Panc1 (cell line): ENCODE data around the gene SF3A2. TPM values are rescaled to one million over a fixed set of nuclear protein-coding genes. Genes with fewer than 3 reads are reported as not detected.

Experiments
- ATAC-seq: fragments of 200-7000 bp; cut with Tn5 transposase; 2 replicates; pipeline ENCODE4 v1.9.1; 2020; ENCODE audit warnings: mild to moderate bottlenecking, moderate library complexity
- BruUV-seq: library from RNA; stranded (reverse); fragments of 400-500 nt; replicated peaks from 2 replicates; lab custom pipeline; 2021; lab: Mats Ljungman, UMichigan
- CTCF ChIA-PET: fragments of 300-600 bp; sonication (Branson Sonifier 250); formaldehyde crosslinking; loops from one replicate; lab custom pipeline; 2022; ENCODE audit warnings: antibody characterized with exemption; lab: Charles Lee
- POLR2A ChIA-PET: fragments of 300-600 bp; sonication (Branson Sonifier 250); formaldehyde crosslinking; loops from one replicate; lab custom pipeline; 2022; ENCODE audit warnings: antibody characterized with exemption; lab: Charles Lee
- DNase-seq: peaks from one replicate; pipeline ENCODE4 v3.0.0-alpha.2; 2010; ENCODE audit warnings: low read depth, low spot score
- H3K27ac ChIP-seq: 2 replicates; pipeline ENCODE4 v1.5.1; 2011; ENCODE audit warnings: mild to moderate bottlenecking, low read length, inconsistent platforms
- H3K27me3 ChIP-seq: fragments of 200-500 bp; sonication (Bioruptor generic); 2 replicates; pipeline ENCODE4 v1.6.0; 2014; ENCODE audit warnings: low read length, inconsistent platforms; ENCODE audit not compliant: control insufficient read depth, insufficient read depth
- H3K36me3 ChIP-seq: fragments of 200-500 bp; sonication (Bioruptor generic); 2 replicates; pipeline ENCODE4 v1.5.1; 2014; ENCODE audit warnings: inconsistent platforms, mild to moderate bottlenecking, low read length, moderate library complexity; ENCODE audit not compliant: control insufficient read depth, insufficient read depth
- H3K4me1 ChIP-seq: 2 replicates; pipeline ENCODE4 v1.5.1; 2011; ENCODE audit warnings: inconsistent platforms, mild to moderate bottlenecking, low read length, moderate library complexity; ENCODE audit not compliant: control insufficient read depth, insufficient read depth
- H3K4me3 ChIP-seq, 2 experiments: 2 replicates each; pipeline ENCODE4 v1.5.1; 2011 to 2012; ENCODE audit warnings: low read depth in 2 of 2, low read length in 2 of 2, mild to moderate bottlenecking in 2 of 2, inconsistent platforms in 1 of 2, moderate library complexity in 1 of 2
- H3K9me3 ChIP-seq: fragments of 200-500 bp; sonication (Bioruptor generic); 2 replicates; pipeline ENCODE4 v1.5.1; 2014; ENCODE audit warnings: low read depth, mild to moderate bottlenecking, inconsistent platforms, low read length, moderate library complexity; ENCODE audit not compliant: control insufficient read depth, insufficient read depth
- POLR2AphosphoS5 ChIP-seq: IDR thresholded peaks from 2 replicates; pipeline ENCODE4 v1.6.1; 2012; ENCODE audit warnings: mild to moderate bottlenecking, low read depth, low read length, moderate library complexity
- REST ChIP-seq, 2 experiments: IDR thresholded peaks; 2 replicates each; pipeline ENCODE4 v1.6.1; 2011 to 2012; ENCODE audit warnings: low read depth in 2 of 2, control low read depth in 1 of 2, low read length in 1 of 2, mild to moderate bottlenecking in 1 of 2, moderate library complexity in 1 of 2; ENCODE audit not compliant: insufficient read depth in 1 of 2
- SIN3A ChIP-seq: IDR thresholded peaks from 2 replicates; pipeline ENCODE4 v1.6.1; 2012; ENCODE audit warnings: low read depth, mild to moderate bottlenecking, low read length, moderate library complexity, borderline replicate concordance; ENCODE audit not compliant: insufficient read depth
- TCF7L2 ChIP-seq: IDR thresholded peaks from 2 replicates; pipeline ENCODE4 v1.6.1; 2011; ENCODE audit warnings: mild to moderate bottlenecking, low read depth, low read length, inconsistent platforms
- in situ Hi-C: cut with HindIII; loops from 2 replicates; pipeline ENCODE4 v1.10.0; 2016; ENCODE audit warnings: low sequenced_read_pairs, low pct_unique_long_range_greater_than_20kb
- intact Hi-C: fragments of 100-400 bp; cut with micrococcal nuclease; formaldehyde crosslinking; loops from one replicate; pipeline ENCODE4 v1.10.0; 2022; ENCODE audit not compliant: unreplicated experiment
- total RNA-seq: library from RNA; stranded (reverse); gene quantifications from one replicate; pipeline ENCODE4 v1.2.1, GENCODE V29; 2021; ENCODE audit not compliant: unreplicated experiment
- TF ChIP-seq, protein P1 (sequence below): fragments of 450-650 bp; IDR thresholded peaks from 2 replicates; pipeline ENCODE4 v1.5.1; 2017; ENCODE audit warnings: mild to moderate bottlenecking

Gene SF3A2
- total RNA-seq, 1 experiment from 2014 or later = 103 TPM

- TF ChIP-seq TCF7L2 = no peak
- TF ChIP-seq, protein P1, sequence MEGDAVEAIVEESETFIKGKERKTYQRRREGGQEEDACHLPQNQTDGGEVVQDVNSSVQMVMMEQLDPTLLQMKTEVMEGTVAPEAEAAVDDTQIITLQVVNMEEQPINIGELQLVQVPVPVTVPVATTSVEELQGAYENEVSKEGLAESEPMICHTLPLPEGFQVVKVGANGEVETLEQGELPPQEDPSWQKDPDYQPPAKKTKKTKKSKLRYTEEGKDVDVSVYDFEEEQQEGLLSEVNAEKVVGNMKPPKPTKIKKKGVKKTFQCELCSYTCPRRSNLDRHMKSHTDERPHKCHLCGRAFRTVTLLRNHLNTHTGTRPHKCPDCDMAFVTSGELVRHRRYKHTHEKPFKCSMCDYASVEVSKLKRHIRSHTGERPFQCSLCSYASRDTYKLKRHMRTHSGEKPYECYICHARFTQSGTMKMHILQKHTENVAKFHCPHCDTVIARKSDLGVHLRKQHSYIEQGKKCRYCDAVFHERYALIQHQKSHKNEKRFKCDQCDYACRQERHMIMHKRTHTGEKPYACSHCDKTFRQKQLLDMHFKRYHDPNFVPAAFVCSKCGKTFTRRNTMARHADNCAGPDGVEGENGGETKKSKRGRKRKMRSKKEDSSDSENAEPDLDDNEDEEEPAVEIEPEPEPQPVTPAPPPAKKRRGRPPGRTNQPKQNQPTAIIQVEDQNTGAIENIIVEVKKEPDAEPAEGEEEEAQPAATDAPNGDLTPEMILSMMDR = no peak
- no peak for TF ChIP-seq SIN3A
- TF ChIP-seq POLR2AphosphoS5 = no peak
- TF ChIP-seq REST (IDR thresholded peaks at IDR 0.05; ENCODE audit: insufficient read depth in 1 of 2, low read depth in 2 of 2, low read length in 1 of 2) = no peak
- in situ Hi-C loops (no loop called here), intact Hi-C loops (no loop called here)
- Histone ChIP-seq H3K4me1 (0 out of 2 replicates have a peak, but pooled peaks cover 3% of the 10 kb centered on the region), H3K27me3 (no peaks in the 10 kb centered on the region), H3K36me3 (no peaks in the 10 kb centered on the region), H3K9me3 (no peaks in the 10 kb centered on the region), H3K4me3 (no peak overlapping the region), H3K27ac (no peak overlapping the region)
- POLR2A ChIA-PET = no interaction called here
- ATAC-seq (no peak), DNase-seq (no peak)
- CTCF ChIA-PET = no interaction called here
- no TSS peak for BruUV-seq
Observed at GRCh38 chr19:2217591-2217990, 19.0 kb upstream of the SF3A2 start.

DNA sequence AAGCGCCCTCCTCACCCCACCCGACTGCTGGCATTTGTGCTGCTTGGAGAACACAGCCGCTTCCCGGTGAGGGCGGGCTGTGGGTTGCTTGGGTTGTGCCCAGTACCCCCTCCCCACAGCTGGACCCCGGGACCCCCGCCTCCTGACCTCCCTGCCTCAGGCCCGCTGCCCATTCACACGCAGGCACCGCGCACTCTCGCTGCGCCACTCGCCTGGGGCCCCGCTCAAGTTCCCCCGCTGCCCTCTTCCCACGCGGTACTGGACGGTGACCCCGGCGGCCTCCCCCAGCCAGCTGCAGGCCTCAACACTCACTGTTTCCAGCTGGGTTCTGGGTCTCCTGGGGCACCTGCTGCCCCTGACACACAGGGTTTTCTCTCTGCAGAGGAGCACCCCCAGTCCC, 16.9 kb upstream of the SF3A2 start:
- Histone ChIP-seq H3K4me3 (no peak overlapping the region), H3K4me1 (0 out of 2 replicates have a peak, but pooled peaks cover 3% of the 10 kb centered on the region), H3K27ac (no peak overlapping the region), H3K9me3 (no peaks in the 10 kb centered on the region), H3K27me3 (no peaks in the 10 kb centered on the region), H3K36me3 (no peaks in the 10 kb centered on the region)
- ChIA-PET POLR2A (no interaction called here), CTCF (no interaction called here)
- intact Hi-C loops = no loop called here
- in situ Hi-C loops = no loop called here
- no peak for DNase-seq
- no TSS peak for BruUV-seq
- no peak for ATAC-seq
- TF ChIP-seq SIN3A = no peak
- TF ChIP-seq TCF7L2 = no peak
- TF ChIP-seq POLR2AphosphoS5 = no peak

DNA sequence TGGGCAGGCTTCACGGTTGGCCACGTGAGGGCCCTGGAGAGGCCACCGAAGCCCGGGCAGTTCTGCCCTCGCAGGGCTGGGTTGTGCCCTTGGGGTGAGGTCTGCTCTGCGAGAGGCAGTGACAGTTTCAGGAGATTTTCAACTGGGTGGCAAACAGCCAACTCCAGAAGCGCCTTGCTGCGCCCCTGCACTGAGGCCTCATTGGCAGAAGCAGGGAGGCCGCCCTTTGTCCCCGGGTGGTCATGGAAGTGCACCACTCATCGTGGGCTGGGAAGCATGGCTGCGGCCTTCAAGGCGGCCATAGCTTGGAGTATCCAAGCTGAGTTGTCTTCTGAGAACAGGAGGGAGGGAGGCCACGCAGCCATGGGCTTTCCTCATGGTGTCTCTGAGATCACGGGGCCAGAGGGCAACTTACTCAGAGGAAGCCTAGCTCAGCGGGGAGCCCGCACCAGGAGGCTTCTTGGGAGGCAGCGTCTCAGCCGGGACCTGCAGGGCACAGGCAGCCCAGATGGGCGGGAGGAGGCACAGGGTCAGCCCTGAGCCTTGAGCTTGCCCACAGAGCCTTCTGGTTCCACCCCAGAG, 15.3 kb upstream of the SF3A2 start:
- peak; percentile 89 for ATAC-seq
- H3K4me3 ChIP-seq = no peak overlapping the region
- ChIA-PET POLR2A (no interaction called here), CTCF (interaction anchor here (0.8 kb wide), 1 partner anchor 65 kb away, joined by 3 read pairs; no protein-coding TSS in a partner anchor)
- H3K36me3 ChIP-seq = no peaks in the 10 kb centered on the region
- intact Hi-C loops = no loop called here
- TF ChIP-seq, protein P1 = no peak
- TF ChIP-seq TCF7L2 = no peak
- TF ChIP-seq POLR2AphosphoS5 = no peak
- no peak for TF ChIP-seq REST (IDR thresholded peaks at IDR 0.05; ENCODE audit: insufficient read depth in 1 of 2, low read depth in 2 of 2, low read length in 1 of 2)
- no peak for TF ChIP-seq SIN3A
- H3K27me3 ChIP-seq = no peaks in the 10 kb centered on the region
- H3K27ac ChIP-seq = peak overlapping the region; percentile 48; the same call in 1 of the 2 replicates
- peak; percentile 47 for DNase-seq
- H3K9me3 ChIP-seq = no peaks in the 10 kb centered on the region
- 0 out of 2 replicates have a peak, but pooled peaks cover 3% of the 10 kb centered on the region for H3K4me1 ChIP-seq
- no TSS peak for BruUV-seq
- in situ Hi-C loops = no loop called here
